HEK293 (cell line): ENCODE data around the gene FCN1.

Source experiments
- CTCF ChIA-PET: fragments of 350-600 bp; formaldehyde crosslinking; extraction: SDS; loops from one replicate; lab custom pipeline; 2021; ENCODE audit warnings: antibody characterized with exemption; lab: Yijun Ruan, JAX
- POLR2A ChIA-PET: fragments of 300-600 bp; formaldehyde crosslinking; extraction: SDS; loops from one replicate; lab custom pipeline; 2020; ENCODE audit warnings: antibody characterized with exemption, inconsistent platforms; lab: Yijun Ruan, JAX
- H3K27ac ChIP-seq: fragments of 200-500 bp; sonication (Bioruptor generic); 2 replicates; pipeline ENCODE4 v1.5.1; 2014; ENCODE audit warnings: low read depth, low read length, control low read depth, inconsistent platforms; ENCODE audit errors: extremely low read depth
- H3K36me3 ChIP-seq, 2 experiments: fragments of 200-500 bp in 1 of 2; sonication (Bioruptor generic) in 1 of 2; 1 replicate in 1 of 2; 2 replicates in 1 of 2; pipeline ENCODE4 v1.5.1; 2014 to 2017; ENCODE audit warnings: inconsistent platforms in 2 of 2, low read length in 2 of 2; ENCODE audit not compliant: control insufficient read depth in 2 of 2, insufficient read depth in 1 of 2
- H3K4me1 ChIP-seq: fragments of 200-500 bp; sonication (Bioruptor generic); 2 replicates; pipeline ENCODE4 v1.5.1; 2014; ENCODE audit warnings: mild to moderate bottlenecking, low read length, inconsistent platforms; ENCODE audit not compliant: control insufficient read depth, insufficient read depth
- H3K4me3 ChIP-seq: 2 replicates; pipeline ENCODE4 v1.5.1; 2011; ENCODE audit warnings: low read depth, mild to moderate bottlenecking, control low read depth, low read length, moderate library complexity
- H3K9me3 ChIP-seq: fragments of 200-500 bp; sonication (Bioruptor generic); 2 replicates; pipeline ENCODE4 v1.5.1; 2014; ENCODE audit warnings: low read depth, low read length, inconsistent platforms; ENCODE audit not compliant: control insufficient read depth, insufficient read depth
- GLI4 ChIP-seq: fragments of 450-650 bp; formaldehyde crosslinking; IDR thresholded peaks from 2 replicates; pipeline ENCODE4 v1.5.1; 2016; ENCODE audit warnings: missing biosample characterization, missing genetic modification characterization
- GLIS2 ChIP-seq: fragments of 450-650 bp; formaldehyde crosslinking; IDR thresholded peaks from 2 replicates; pipeline ENCODE4 v1.5.1; 2016; ENCODE audit warnings: missing biosample characterization, missing genetic modification characterization
- HIC1 ChIP-seq: fragments of 450-650 bp; formaldehyde crosslinking; IDR thresholded peaks from 2 replicates; pipeline ENCODE4 v1.5.1; 2016; ENCODE audit warnings: missing biosample characterization, missing genetic modification characterization
- PRDM10 ChIP-seq: fragments of 450-650 bp; formaldehyde crosslinking; IDR thresholded peaks from 2 replicates; pipeline ENCODE4 v1.5.1; 2016; ENCODE audit warnings: missing biosample characterization, missing genetic modification characterization
- SCRT2 ChIP-seq: fragments of 450-650 bp; formaldehyde crosslinking; IDR thresholded peaks from 2 replicates; pipeline ENCODE4 v1.5.1; 2016; ENCODE audit warnings: missing biosample characterization, missing genetic modification characterization
- ZBTB26 ChIP-seq: fragments of 450-650 bp; formaldehyde crosslinking; optimal IDR thresholded peaks from 2 replicates; pipeline ENCODE3; 2016; ENCODE audit warnings: missing biosample characterization, mild to moderate bottlenecking, missing genetic modification characterization
- ZNF132 ChIP-seq: fragments of 450-650 bp; formaldehyde crosslinking; IDR thresholded peaks from 2 replicates; pipeline ENCODE4 v1.5.1; 2017; ENCODE audit warnings: missing biosample characterization, missing genetic modification characterization, borderline replicate concordance
- ZNF133 ChIP-seq: fragments of 450-650 bp; formaldehyde crosslinking; IDR thresholded peaks from 2 replicates; pipeline ENCODE4 v1.5.1; 2016; ENCODE audit warnings: missing biosample characterization, missing genetic modification characterization
- ZNF140 ChIP-seq: fragments of 450-650 bp; formaldehyde crosslinking; IDR thresholded peaks from 2 replicates; pipeline ENCODE4 v1.5.1; 2016; ENCODE audit warnings: missing biosample characterization, missing genetic modification characterization
- ZNF146 ChIP-seq: fragments of 450-650 bp; formaldehyde crosslinking; IDR thresholded peaks from 2 replicates; pipeline ENCODE4 v1.5.1; 2016; ENCODE audit warnings: missing biosample characterization, missing genetic modification characterization
- ZNF155 ChIP-seq: fragments of 450-650 bp; formaldehyde crosslinking; IDR thresholded peaks from 2 replicates; pipeline ENCODE4 v1.5.1; 2016; ENCODE audit warnings: missing biosample characterization, missing genetic modification characterization
- ZNF175 ChIP-seq: fragments of 450-650 bp; formaldehyde crosslinking; IDR thresholded peaks from 2 replicates; pipeline ENCODE4 v1.5.1; 2016; ENCODE audit warnings: missing biosample characterization, missing genetic modification characterization
- ZNF214 ChIP-seq: fragments of 450-650 bp; formaldehyde crosslinking; IDR thresholded peaks from 2 replicates; pipeline ENCODE4 v1.5.1; 2017; ENCODE audit warnings: missing biosample characterization, mild to moderate bottlenecking, missing genetic modification characterization, borderline replicate concordance
- ZNF350 ChIP-seq: fragments of 450-650 bp; formaldehyde crosslinking; IDR thresholded peaks from 2 replicates; pipeline ENCODE4 v1.5.0; 2017; ENCODE audit warnings: missing biosample characterization, mild to moderate bottlenecking, missing genetic modification characterization
- ZNF354C ChIP-seq: fragments of 450-650 bp; formaldehyde crosslinking; IDR thresholded peaks from 2 replicates; pipeline ENCODE4 v1.5.1; 2016; ENCODE audit warnings: missing biosample characterization, missing genetic modification characterization, low read depth, borderline replicate concordance
- ZNF449 ChIP-seq: fragments of 450-650 bp; formaldehyde crosslinking; IDR thresholded peaks from 2 replicates; pipeline ENCODE4 v1.5.1; 2017; ENCODE audit warnings: missing biosample characterization, mild to moderate bottlenecking, missing genetic modification characterization, moderate library complexity
- ZNF626 ChIP-seq: fragments of 450-650 bp; sonication (Bioruptor Pico); formaldehyde crosslinking; IDR thresholded peaks from 2 replicates; pipeline ENCODE4 v1.5.1; 2018; ENCODE audit warnings: missing biosample characterization, missing genetic modification characterization, inconsistent platforms
- ZNF664 ChIP-seq: fragments of 450-650 bp; formaldehyde crosslinking; IDR thresholded peaks from 2 replicates; pipeline ENCODE4 v1.5.1; 2016; ENCODE audit warnings: missing biosample characterization, missing genetic modification characterization
- ZNF843 ChIP-seq: fragments of 450-650 bp; formaldehyde crosslinking; IDR thresholded peaks from 2 replicates; pipeline ENCODE4 v1.5.1; 2016; ENCODE audit warnings: missing biosample characterization, missing genetic modification characterization
- TF ChIP-seq, protein P1 (sequence below): fragments of 450-650 bp; formaldehyde crosslinking; IDR thresholded peaks from 2 replicates; pipeline ENCODE4 v1.5.1; 2016; ENCODE audit warnings: missing biosample characterization, missing genetic modification characterization
- TF ChIP-seq, protein P2 (sequence below): sonication (generic); formaldehyde crosslinking; IDR thresholded peaks from 2 replicates; pipeline ENCODE4 v1.8.1; 2022; ENCODE audit warnings: mild to moderate bottlenecking, moderate library complexity, missing genetic modification reagents
- TF ChIP-seq, protein P3 (sequence below): fragments of 450-650 bp; formaldehyde crosslinking; IDR thresholded peaks from 2 replicates; pipeline ENCODE4 v1.5.1; 2017; ENCODE audit warnings: missing biosample characterization, missing genetic modification characterization

The FCN1 gene

GRCh38 chr9:134861595-134862334, 55.9 kb downstream of the FCN1 start:
- no peak overlapping the region for H3K27ac ChIP-seq
- H3K9me3 ChIP-seq: no peaks in the 10 kb centered on the region
- CTCF ChIA-PET: interaction anchor here (0.6 kb wide), 1 partner anchor 1103 kb away, joined by 3 read pairs; no protein-coding TSS in a partner anchor

GRCh38 chr9:134860510-134860909, 57.2 kb downstream of the FCN1 start:
- no peak for TF ChIP-seq ZNF155 (tag by site-specific recombination)
- TF ChIP-seq, protein P1, sequence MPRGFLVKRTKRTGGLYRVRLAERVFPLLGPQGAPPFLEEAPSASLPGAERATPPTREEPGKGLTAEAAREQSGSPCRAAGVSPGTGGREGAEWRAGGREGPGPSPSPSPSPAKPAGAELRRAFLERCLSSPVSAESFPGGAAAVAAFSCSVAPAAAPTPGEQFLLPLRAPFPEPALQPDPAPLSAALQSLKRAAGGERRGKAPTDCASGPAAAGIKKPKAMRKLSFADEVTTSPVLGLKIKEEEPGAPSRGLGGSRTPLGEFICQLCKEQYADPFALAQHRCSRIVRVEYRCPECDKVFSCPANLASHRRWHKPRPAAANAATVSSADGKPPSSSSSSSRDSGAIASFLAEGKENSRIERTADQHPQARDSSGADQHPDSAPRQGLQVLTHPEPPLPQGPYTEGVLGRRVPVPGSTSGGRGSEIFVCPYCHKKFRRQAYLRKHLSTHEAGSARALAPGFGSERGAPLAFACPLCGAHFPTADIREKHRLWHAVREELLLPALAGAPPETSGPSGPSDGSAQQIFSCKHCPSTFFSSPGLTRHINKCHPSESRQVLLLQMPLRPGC (tag by site-specific recombination): no peak
- no peak for TF ChIP-seq GLIS2 (tag by site-specific recombination)
- TF ChIP-seq PRDM10 (tag by site-specific recombination): no peak
- TF ChIP-seq, protein P2, sequence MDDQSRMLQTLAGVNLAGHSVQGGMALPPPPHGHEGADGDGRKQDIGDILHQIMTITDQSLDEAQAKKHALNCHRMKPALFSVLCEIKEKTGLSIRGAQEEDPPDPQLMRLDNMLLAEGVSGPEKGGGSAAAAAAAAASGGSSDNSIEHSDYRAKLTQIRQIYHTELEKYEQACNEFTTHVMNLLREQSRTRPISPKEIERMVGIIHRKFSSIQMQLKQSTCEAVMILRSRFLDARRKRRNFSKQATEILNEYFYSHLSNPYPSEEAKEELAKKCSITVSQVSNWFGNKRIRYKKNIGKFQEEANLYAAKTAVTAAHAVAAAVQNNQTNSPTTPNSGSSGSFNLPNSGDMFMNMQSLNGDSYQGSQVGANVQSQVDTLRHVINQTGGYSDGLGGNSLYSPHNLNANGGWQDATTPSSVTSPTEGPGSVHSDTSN (CRISPR knock-in tag): no peak
- TF ChIP-seq GLI4 (tag by site-specific recombination): no peak
- no peak for TF ChIP-seq ZNF132 (tag by site-specific recombination)
- no peak for TF ChIP-seq HIC1 (tag by site-specific recombination)
- no peak for TF ChIP-seq ZNF843 (tag by site-specific recombination)
- no peak for TF ChIP-seq ZNF146 (tag by site-specific recombination)
- no peak for TF ChIP-seq ZNF140 (tag by site-specific recombination)
- no peak for TF ChIP-seq ZNF626 (tag by site-specific recombination)
- Histone ChIP-seq H3K36me3 (no peaks in the 10 kb centered on the region), H3K4me1 (no peaks in the 10 kb centered on the region), H3K9me3 (no peaks in the 10 kb centered on the region), H3K4me3 (no peak overlapping the region), H3K27ac (no peak overlapping the region)
- CTCF ChIA-PET: no interaction called here
- POLR2A ChIA-PET: no interaction called here

More at GRCh38 chr9:134861595-134862334, 55.9 kb downstream of the FCN1 start:
- Histone ChIP-seq H3K36me3 (no peaks in the 10 kb centered on the region), H3K4me3 (no peak overlapping the region), H3K4me1 (no peaks in the 10 kb centered on the region)
- TF ChIP-seq ZNF354C (tag by site-specific recombination): no peak
- TF ChIP-seq SCRT2: peak; percentile 69
- no peak for TF ChIP-seq ZNF133 (tag by site-specific recombination)
- TF ChIP-seq ZNF350 (tag by site-specific recombination): no peak
- no peak for TF ChIP-seq ZBTB26 (tag by site-specific recombination)
- TF ChIP-seq ZNF175 (tag by site-specific recombination): no peak
- peak; percentile 48; the same call in 1 of the 2 replicates for TF ChIP-seq ZNF664 (tag by site-specific recombination)
- TF ChIP-seq ZNF214 (tag by site-specific recombination): no peak
- TF ChIP-seq, protein P3, sequence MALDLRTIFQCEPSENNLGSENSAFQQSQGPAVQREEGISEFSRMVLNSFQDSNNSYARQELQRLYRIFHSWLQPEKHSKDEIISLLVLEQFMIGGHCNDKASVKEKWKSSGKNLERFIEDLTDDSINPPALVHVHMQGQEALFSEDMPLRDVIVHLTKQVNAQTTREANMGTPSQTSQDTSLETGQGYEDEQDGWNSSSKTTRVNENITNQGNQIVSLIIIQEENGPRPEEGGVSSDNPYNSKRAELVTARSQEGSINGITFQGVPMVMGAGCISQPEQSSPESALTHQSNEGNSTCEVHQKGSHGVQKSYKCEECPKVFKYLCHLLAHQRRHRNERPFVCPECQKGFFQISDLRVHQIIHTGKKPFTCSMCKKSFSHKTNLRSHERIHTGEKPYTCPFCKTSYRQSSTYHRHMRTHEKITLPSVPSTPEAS: peak; percentile 94
- TF ChIP-seq ZNF449 (tag by site-specific recombination): no peak
- POLR2A ChIA-PET: no interaction called here
